Thyroid gland (tissue), 4 donors: ENCODE data around the gene UCP3.

Source experiments
- POLR2A ChIP-seq, 2 donors: fragments of 450-650 bp; IDR thresholded peaks; one replicate each; pipeline ENCODE4 v1.6.1; 2017; ENCODE audit warnings: antibody characterized with exemption in 2 of 2, mild to moderate bottlenecking in 2 of 2, moderate library complexity in 1 of 2
- TF ChIP-seq, protein P1 (sequence below), 6 experiments: fragments of 200-600 bp in 3 of 6; fragments of 450-650 bp in 3 of 6; sonication (generic) in 3 of 6; IDR thresholded peaks; one replicate each; pipeline ENCODE4 v1.5.1; 2016 to 2019; ENCODE audit warnings: antibody characterized with exemption in 6 of 6, mild to moderate bottlenecking in 2 of 6, inconsistent platforms in 1 of 6, moderate library complexity in 1 of 6

DNA sequence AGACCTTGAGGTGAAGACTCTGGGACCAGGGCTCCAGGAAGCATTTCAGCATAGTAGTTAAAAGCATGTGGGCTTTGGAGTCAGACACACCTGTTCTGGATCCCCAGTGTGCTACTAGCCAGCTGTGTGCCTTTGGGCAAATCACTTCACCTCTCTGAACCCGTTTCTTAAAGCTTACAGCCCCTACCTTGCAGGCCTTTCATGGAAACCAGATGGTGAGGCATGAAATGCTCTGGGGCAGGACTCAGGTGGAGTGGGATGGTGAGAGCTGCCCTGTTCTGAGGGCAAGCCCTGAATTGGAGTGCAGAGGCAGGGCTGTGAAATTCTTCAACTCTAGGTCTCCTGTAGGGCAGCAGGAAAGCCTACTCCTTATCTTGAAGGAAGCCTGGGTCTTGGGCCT, 36.7 kb downstream of the UCP3 start:
- TF ChIP-seq, protein P1, sequence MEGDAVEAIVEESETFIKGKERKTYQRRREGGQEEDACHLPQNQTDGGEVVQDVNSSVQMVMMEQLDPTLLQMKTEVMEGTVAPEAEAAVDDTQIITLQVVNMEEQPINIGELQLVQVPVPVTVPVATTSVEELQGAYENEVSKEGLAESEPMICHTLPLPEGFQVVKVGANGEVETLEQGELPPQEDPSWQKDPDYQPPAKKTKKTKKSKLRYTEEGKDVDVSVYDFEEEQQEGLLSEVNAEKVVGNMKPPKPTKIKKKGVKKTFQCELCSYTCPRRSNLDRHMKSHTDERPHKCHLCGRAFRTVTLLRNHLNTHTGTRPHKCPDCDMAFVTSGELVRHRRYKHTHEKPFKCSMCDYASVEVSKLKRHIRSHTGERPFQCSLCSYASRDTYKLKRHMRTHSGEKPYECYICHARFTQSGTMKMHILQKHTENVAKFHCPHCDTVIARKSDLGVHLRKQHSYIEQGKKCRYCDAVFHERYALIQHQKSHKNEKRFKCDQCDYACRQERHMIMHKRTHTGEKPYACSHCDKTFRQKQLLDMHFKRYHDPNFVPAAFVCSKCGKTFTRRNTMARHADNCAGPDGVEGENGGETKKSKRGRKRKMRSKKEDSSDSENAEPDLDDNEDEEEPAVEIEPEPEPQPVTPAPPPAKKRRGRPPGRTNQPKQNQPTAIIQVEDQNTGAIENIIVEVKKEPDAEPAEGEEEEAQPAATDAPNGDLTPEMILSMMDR (IDR thresholded peaks at IDR 0.05): no peak
- TF ChIP-seq POLR2A (IDR thresholded peaks at IDR 0.05): no peak
